Activated CD8-positive, alpha-beta memory T cell treated with anti-CD3 and anti-CD28 coated beads, Interleukin-2, amount 50 U/mL, for 1 hour (primary cell): ENCODE data around the gene IFNG-AS1.

Experiments used
- DNase-seq: peaks from one replicate; pipeline ENCODE4 v3.0.0-alpha.2; 2020; ENCODE audit errors: extremely low read depth

The IFNG-AS1 gene

DNA sequence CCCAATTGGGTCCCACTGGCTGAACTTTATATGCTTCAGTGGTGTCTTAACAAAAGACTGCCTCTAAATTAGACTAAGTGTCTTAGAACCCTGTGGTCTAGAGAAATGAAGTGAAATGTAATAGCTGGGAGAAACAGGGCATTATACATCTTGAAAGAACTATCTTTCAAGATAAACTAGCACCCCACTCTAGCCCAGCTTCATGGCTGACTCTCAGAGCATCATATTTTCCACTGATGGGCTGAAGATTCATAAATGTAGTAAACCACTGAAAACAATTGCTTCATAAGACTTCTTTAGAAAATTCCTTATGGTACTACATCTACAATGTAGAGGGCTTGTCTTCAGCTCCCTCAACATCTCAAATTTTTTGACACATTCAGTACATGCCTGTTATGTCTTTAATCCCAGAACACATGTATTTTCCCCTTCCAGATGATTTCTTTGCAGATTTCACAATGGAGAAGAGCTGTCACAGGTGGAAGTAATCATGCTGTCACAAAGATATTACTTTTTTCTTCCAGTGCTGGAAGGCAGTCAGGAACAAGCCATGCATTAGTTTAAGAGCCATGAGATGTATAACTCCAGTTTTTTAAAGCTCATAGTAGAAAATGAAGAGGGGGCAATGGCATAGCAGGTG lies 48.5 kb downstream of the IFNG-AS1 start:
- DNase-seq, result no peak

DNA sequence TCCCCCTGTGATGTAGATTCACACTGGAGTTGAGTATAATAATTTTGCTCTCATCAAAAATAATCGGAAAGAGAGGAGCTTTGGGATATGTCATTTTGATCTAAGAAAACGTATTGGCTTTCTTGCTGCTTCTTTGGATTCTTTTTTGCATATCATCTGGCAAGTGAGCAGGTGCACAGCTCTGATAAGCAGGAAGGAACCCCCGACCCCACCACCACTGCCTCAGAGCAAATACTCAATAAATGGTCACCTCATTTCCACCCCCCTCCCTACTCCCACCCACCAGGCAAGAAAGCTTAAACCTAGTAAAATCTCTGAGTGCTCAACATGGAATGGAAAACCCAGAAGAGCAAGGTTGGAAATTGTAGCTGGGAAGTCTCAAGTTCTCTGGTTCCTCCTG lies 49.4 kb downstream of the IFNG-AS1 start:
- no peak for DNase-seq

DNA sequence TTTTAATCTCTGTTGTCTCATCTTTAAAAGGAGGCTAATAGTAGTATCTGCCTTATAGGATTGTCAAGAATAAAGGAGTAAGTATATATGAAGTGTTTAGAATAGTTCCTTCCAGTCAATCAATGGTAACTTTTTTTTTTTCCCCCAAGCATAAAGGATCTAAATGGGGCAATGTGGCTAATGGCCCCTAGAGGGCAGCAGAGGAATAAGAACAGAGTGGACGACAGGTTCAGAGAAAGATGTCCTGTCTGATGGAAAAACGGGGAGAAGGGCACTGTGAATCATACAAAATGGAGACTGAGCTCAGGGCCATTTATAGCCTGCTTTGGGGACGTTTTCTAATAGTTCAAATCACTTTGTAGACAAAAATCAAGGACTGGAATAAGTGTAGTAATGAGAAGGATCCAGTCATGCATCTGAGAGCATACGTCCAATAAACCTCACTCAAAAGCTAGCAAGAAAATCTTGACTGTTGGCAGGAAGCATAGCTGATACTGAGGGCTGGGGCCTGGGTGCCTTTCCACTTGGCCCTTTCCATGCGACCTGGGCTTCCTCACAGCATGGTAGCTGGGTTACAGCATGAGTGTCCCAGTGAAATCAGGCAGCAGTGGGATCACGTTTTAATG lies 51.3 kb downstream of the IFNG-AS1 start:
- no peak for DNase-seq

DNA sequence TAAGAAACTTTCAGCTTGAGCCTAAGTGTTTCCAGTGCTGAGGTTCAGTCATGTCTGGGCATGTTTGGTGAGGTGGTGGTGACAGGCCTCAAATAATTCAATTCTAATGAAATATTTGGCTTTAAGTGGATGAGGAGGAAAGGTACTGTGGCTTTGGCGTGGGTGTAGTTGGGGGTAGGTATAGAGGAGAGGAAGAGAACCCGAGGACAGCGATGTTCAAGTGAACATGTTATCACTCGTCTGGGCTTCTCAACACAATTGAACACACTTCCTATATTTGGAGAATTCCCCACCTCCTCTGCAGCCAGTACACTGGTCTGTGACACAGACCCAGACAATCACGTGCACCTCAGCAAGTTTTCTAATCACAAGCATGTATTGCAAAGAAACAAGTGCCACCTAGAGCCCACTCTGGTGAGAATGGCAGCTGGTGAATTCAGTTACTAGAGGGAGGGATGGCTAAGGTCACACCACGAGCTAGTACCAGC lies 53.0 kb downstream of the IFNG-AS1 start:
- DNase-seq, result no peak

DNA sequence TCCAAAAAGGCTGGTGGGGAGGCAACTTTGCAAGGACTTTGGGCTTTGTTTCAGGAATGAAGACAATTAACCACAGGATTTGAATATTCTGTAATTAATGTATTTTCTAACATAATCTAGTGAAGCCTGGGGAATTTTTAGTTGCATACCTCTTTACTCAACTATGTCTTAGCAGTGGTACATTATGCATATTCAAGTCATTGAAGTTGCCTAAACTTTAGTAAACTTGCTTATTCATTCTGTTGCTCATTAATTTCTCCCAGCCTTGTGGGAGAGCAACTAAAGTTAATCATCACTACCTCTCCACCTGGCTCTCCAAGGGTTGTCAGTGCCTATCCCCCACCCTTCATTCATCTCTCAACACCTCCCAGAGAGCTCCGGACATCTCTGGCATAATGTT lies 54.2 kb downstream of the IFNG-AS1 start:
- DNase-seq, result no peak

DNA sequence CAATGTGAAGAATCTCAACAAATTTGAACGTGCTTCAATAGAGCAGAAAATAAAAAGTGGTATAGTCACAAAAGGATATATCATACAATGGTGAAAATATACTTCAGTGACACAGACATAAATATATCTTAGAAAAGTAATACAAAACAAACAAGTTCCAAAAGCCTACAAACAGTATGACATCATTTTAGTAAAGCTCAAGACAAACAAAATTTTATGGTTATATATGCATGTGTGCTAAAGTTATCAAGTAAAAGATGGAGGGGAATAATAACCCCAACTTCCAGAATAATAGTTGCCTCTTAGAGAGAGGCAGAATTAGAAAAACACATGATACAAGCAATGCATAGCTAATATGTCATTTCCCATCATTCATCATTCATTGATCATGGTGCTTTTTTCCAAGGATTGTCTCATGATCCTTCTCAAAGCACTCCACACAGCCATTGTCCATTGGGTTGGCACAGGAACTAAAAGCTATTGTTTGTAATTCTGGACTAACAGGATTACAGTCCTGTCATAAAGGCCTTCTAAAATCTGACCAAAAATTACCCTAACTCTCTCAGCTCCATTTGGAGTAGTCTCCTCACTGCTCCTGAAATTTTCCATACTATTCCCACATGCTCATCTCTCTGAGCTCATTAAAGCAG lies 59.5 kb downstream of the IFNG-AS1 start:
- no peak for DNase-seq

DNA sequence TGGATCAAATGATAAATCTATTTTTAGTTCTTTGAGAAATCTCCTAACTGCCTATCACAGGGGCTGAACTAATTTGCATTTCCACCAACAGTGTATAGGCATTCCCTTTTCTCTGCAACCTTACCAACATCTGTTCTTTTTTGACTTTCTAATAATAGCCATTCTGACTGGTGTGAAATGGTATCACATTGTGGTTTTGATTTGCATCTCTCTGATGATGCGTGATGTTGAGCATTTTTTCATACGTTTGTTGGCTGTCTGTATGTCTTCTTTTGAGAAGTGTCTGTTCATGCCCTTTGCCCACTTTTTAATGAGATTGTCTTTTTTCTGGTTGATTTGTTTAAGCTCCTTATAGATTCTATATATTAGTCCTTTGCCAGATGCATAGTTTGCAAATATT lies 67.1 kb downstream of the IFNG-AS1 start:
- no peak for DNase-seq

DNA sequence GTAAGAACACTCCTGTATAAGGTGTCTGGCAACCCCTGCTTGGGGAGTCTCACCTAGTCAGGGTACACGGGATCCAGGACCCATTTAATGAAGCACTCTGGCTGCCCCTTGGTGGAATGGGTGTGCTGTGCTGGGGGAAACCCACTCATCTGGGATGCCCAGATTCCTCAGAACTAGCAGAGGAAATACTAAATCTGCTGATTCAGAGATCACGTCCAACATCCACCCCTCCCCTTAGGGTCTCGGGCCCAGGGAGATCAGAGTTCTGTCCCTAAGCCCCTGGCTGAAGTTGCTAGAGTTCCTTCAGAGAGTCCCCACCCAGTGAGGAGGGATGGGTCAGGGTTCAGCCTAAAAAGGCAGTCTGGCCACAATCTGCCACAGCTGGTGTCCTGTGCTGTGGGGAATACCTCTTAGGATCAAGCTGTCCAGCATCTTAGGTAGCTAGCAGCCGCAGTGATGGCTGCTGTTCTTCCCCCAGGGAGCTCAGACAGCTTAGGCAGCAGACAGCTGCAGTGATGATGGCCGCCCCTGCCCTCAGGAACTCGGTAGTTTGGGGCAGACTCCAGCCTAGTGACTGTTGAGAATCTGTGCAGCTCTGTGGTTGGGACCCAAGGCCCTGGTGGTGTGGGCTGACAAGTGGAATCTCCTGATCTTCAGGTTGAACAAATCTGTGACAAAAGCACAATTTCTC lies 74.8 kb downstream of the IFNG-AS1 start:
- DNase-seq, result no peak

DNA sequence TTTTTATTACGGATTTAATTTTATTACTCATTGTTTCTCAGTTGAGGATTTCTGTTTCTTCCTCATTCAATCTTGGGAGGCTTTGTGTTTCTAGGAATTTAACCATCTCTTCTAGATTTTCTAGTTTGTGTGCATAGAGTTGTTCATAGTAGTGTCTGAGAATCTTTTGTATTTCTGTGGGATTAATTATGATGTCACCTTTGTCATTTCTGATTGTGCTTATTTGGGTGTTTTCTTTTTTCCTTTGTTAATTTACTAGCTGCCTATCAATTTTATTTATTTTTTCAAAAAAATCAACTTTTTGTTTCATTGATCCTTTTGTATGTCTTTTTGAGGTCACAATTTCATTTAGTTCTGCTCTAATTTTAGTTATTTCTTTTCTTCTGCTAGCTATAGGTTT lies 75.9 kb downstream of the IFNG-AS1 start:
- DNase-seq, result no peak

DNA sequence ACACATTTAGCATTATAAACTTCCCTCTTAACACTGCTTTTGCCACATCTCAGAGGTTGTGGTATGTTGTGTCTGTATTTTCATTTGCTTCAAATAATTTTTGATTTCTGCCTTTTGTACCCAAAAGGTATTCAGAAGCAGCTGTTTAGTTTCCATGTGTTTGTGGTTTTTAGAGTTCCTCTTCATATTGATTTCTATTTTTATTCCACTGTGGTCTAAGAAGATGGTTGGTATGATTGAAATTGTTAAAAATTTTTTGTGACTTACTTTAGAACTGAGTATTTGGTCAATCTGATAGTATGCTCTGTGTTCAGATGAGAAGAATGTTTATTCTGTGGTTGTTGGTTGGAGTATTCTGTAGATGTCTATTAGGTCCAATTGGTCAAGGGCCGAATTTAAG lies 76.4 kb downstream of the IFNG-AS1 start:
- no peak for DNase-seq

DNA sequence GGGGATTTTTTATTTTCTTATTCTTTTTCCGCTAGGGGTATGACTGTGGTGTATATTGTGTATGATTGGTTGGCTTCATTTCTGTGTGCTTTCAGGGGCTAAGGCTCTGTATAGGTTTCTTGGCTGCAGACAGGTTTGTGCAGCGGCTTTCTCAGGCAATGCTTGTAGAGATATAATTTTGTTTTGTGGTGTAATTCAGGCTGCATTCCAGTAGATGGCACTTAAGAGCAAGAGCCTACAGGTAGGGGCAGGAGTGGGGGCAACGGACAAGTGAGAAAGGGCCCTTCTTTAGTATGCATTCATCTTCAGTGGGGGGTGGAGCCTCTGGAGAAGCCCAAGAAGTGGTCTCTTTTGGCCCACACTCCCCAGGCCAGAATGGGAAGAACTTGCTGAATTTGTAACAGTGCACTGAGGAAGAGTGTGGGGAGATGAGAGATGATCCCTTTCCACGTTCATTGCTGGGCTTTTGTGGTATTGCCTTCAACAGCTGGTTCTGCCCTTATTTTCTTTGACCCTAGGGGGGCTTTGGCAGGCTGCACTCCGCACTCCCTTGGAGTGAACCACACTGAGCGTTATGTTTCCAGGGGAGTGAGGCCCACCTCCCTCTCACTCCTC lies 78.6 kb downstream of the IFNG-AS1 start:
- no peak for DNase-seq

DNA sequence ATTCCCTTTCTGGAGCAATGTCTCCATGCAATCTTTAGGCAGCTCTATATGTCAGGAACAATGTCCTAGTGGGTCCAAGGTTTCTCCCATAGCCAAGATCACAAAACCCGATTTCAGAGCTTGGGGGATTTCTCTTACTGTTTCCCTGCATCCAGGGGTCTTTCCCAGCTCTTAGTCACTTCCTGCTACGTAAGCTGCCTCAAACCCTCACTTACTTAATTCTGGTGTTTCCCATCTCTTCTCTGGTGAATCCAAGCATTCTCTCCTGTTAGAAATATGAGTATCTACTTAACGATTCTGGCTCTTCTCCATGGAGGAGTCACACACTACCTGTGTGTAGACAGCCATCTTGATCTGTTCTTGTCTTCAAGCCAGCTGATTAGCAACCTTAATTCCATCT lies 80.0 kb downstream of the IFNG-AS1 start:
- DNase-seq, result no peak
